ENCODE measurements around the gene NAALADL1. TPM values are rescaled to one million over a fixed set of nuclear protein-coding genes. Genes with fewer than 3 reads are reported as not detected.

The NAALADL1 gene
- total and polyA plus RNA-seq, 9 of the 15 experiments (the other 6 are each of a cell fraction or from before 2014, with no cell fraction given) = 0.06 to 0.72 (median 0.22) TPM; not detected in 4

GRCh38 chr11:65064847-65065240 is 6.5 kb upstream of the NAALADL1 start:
- ChIA-PET POLR2A (interaction anchor here (1.3 to 3.2 kb wide), 2 partner anchors 10 to 14 kb away, joined by 5 to 18 read pairs; no protein-coding TSS in a partner anchor), CTCF (ENCODE audit: low intra/inter-chr PET ratio) (no interaction called here)
- Histone ChIP-seq H4K20me1 (replicated peaks; ENCODE audit: control insufficient read depth, insufficient read depth, low read length) (no peaks in the 10 kb centered on the region), H3K36me3 (ENCODE audit: control insufficient read depth, insufficient read depth, low read length) (no peaks in the 10 kb centered on the region), H3K27ac (ENCODE audit: extremely low read depth, low read depth, low read length) (no peak overlapping the region), H3K27me3 (ENCODE audit: control insufficient read depth in 2 of 2, insufficient read depth in 2 of 2, low read length in 2 of 2) (no peaks in the 10 kb centered on the region), H3K9ac (ENCODE audit: insufficient read depth in 1 of 2, low read depth in 2 of 2, low read length in 2 of 2) (no peak overlapping the region), H3K79me2 (ENCODE audit: control insufficient read depth, insufficient read depth, low read length) (no peaks in the 10 kb centered on the region), H3K4me3 (no peak overlapping the region), H2AFZ (ENCODE audit: low read depth, low read length) (no peak overlapping the region), H3K4me1 (replicated peaks in 1 of 2; ENCODE audit: control insufficient read depth in 2 of 2, insufficient read depth in 2 of 2, low read length in 2 of 2) (peaks cover 21 to 34% of the 10 kb centered on the region in 2 experiments), H3K4me2 (ENCODE audit: insufficient read depth, low read length) (no peak overlapping the region), H3K9me3 (replicated peaks; ENCODE audit: control insufficient read depth, insufficient read depth, low read depth, low read length) (no peaks in the 10 kb centered on the region), H3K9me1 (ENCODE audit: control insufficient read depth, insufficient read depth, low read length) (peaks cover 2% of the 10 kb centered on the region)
- DNase-seq (ENCODE audit: extremely low read depth in 1 of 4, low spot score in 3 of 4) (no peak), ATAC-seq (no peak), FAIRE-seq (no peak)
- 70% methylated on average over 4 of the region's 4 CpGs for WGBS (ENCODE audit: insufficient coverage, low coverage, missing lambda C conversion rate)
- intact Hi-C loops (cut with micrococcal nuclease) = loop anchor here (5.0 kb wide), 1 partner anchor 53 kb away; the partner anchor contains the start of gene ARL2
- no TSS peak for BruUV-seq (replicated peaks)
- in situ Hi-C loops (cut with MboI) = no loop called here
- no peak for TF ChIP-seq FOXK2 (conservative IDR thresholded peaks at IDR 0.05 in 1 of 2, IDR thresholded peaks at IDR 0.05 in 1 of 2; ENCODE audit: low read depth in 2 of 2)
- no peak for TF ChIP-seq SREBF2 (CRISPR knock-in tag; IDR thresholded peaks at IDR 0.05)
- no peak for TF ChIP-seq HDAC3 (IDR thresholded peaks at IDR 0.05; ENCODE audit: borderline replicate concordance, partially characterized antibody)
- TF ChIP-seq, protein P1, sequence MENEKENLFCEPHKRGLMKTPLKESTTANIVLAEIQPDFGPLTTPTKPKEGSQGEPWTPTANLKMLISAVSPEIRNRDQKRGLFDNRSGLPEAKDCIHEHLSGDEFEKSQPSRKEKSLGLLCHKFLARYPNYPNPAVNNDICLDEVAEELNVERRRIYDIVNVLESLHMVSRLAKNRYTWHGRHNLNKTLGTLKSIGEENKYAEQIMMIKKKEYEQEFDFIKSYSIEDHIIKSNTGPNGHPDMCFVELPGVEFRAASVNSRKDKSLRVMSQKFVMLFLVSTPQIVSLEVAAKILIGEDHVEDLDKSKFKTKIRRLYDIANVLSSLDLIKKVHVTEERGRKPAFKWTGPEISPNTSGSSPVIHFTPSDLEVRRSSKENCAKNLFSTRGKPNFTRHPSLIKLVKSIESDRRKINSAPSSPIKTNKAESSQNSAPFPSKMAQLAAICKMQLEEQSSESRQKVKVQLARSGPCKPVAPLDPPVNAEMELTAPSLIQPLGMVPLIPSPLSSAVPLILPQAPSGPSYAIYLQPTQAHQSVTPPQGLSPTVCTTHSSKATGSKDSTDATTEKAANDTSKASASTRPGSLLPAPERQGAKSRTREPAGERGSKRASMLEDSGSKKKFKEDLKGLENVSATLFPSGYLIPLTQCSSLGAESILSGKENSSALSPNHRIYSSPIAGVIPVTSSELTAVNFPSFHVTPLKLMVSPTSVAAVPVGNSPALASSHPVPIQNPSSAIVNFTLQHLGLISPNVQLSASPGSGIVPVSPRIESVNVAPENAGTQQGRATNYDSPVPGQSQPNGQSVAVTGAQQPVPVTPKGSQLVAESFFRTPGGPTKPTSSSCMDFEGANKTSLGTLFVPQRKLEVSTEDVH (IDR thresholded peaks at IDR 0.05; ENCODE audit: low read depth, partially characterized antibody) = no peak
- TF ChIP-seq, protein P2, sequence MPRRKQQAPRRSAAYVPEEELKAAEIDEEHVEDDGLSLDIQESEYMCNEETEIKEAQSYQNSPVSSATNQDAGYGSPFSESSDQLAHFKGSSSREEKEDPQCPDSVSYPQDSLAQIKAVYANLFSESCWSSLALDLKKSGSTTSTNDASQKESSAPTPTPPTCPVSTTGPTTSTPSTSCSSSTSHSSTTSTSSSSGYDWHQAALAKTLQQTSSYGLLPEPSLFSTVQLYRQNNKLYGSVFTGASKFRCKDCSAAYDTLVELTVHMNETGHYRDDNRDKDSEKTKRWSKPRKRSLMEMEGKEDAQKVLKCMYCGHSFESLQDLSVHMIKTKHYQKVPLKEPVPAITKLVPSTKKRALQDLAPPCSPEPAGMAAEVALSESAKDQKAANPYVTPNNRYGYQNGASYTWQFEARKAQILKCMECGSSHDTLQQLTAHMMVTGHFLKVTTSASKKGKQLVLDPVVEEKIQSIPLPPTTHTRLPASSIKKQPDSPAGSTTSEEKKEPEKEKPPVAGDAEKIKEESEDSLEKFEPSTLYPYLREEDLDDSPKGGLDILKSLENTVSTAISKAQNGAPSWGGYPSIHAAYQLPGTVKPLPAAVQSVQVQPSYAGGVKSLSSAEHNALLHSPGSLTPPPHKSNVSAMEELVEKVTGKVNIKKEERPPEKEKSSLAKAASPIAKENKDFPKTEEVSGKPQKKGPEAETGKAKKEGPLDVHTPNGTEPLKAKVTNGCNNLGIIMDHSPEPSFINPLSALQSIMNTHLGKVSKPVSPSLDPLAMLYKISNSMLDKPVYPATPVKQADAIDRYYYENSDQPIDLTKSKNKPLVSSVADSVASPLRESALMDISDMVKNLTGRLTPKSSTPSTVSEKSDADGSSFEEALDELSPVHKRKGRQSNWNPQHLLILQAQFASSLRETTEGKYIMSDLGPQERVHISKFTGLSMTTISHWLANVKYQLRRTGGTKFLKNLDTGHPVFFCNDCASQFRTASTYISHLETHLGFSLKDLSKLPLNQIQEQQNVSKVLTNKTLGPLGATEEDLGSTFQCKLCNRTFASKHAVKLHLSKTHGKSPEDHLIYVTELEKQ (CRISPR knock-in tag; IDR thresholded peaks at IDR 0.05) = no peak
- TF ChIP-seq ZNF274 (IDR thresholded peaks at IDR 0.05; ENCODE audit: borderline replicate concordance, low read depth, low read length) = no peak
- no peak for TF ChIP-seq SREBF1 (IDR thresholded peaks at IDR 0.05; ENCODE audit: borderline replicate concordance, low read depth, low read length)
- TF ChIP-seq, protein P3, sequence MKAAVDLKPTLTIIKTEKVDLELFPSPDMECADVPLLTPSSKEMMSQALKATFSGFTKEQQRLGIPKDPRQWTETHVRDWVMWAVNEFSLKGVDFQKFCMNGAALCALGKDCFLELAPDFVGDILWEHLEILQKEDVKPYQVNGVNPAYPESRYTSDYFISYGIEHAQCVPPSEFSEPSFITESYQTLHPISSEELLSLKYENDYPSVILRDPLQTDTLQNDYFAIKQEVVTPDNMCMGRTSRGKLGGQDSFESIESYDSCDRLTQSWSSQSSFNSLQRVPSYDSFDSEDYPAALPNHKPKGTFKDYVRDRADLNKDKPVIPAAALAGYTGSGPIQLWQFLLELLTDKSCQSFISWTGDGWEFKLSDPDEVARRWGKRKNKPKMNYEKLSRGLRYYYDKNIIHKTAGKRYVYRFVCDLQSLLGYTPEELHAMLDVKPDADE (conservative IDR thresholded peaks at IDR 0.05; ENCODE audit: control insufficient read depth, low read depth, low read length) = no peak
- TF ChIP-seq TAF9B (IDR thresholded peaks at IDR 0.05; ENCODE audit: partially characterized antibody) = no peak
- no peak for TF ChIP-seq ZBED1 (IDR thresholded peaks at IDR 0.05)
- TF ChIP-seq ZNF436 (CRISPR knock-in tag; IDR thresholded peaks at IDR 0.05) = no peak
- TF ChIP-seq, protein P4, sequence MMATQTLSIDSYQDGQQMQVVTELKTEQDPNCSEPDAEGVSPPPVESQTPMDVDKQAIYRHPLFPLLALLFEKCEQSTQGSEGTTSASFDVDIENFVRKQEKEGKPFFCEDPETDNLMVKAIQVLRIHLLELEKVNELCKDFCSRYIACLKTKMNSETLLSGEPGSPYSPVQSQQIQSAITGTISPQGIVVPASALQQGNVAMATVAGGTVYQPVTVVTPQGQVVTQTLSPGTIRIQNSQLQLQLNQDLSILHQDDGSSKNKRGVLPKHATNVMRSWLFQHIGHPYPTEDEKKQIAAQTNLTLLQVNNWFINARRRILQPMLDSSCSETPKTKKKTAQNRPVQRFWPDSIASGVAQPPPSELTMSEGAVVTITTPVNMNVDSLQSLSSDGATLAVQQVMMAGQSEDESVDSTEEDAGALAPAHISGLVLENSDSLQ (IDR thresholded peaks at IDR 0.05) = no peak
- no peak for TF ChIP-seq ZNF316 (IDR thresholded peaks at IDR 0.05)
- TF ChIP-seq U2AF1 (optimal IDR thresholded peaks at IDR 0.05; ENCODE audit: low read depth, low read length) = no peak
- TF ChIP-seq PURB (CRISPR knock-in tag; IDR thresholded peaks at IDR 0.05; ENCODE audit: low read depth) = no peak

Data from K562 (cell line).